HEK293 (cell line): ENCODE data around the gene BID.

Experiments
- CTCF ChIA-PET: fragments of 350-600 bp; formaldehyde crosslinking; extraction: SDS; loops from one replicate; lab custom pipeline; 2021; ENCODE audit warnings: antibody characterized with exemption; lab: Yijun Ruan, JAX
- POLR2A ChIA-PET: fragments of 300-600 bp; formaldehyde crosslinking; extraction: SDS; loops from one replicate; lab custom pipeline; 2020; ENCODE audit warnings: antibody characterized with exemption, inconsistent platforms; lab: Yijun Ruan, JAX
- H3K27ac ChIP-seq: fragments of 200-500 bp; sonication (Bioruptor generic); 2 replicates; pipeline ENCODE4 v1.5.1; 2014; ENCODE audit warnings: low read depth, low read length, control low read depth, inconsistent platforms; ENCODE audit errors: extremely low read depth
- H3K36me3 ChIP-seq, 2 experiments: fragments of 200-500 bp in 1 of 2; sonication (Bioruptor generic) in 1 of 2; 1 replicate in 1 of 2; 2 replicates in 1 of 2; pipeline ENCODE4 v1.5.1; 2014 to 2017; ENCODE audit warnings: inconsistent platforms in 2 of 2, low read length in 2 of 2; ENCODE audit not compliant: control insufficient read depth in 2 of 2, insufficient read depth in 1 of 2
- H3K4me1 ChIP-seq: fragments of 200-500 bp; sonication (Bioruptor generic); 2 replicates; pipeline ENCODE4 v1.5.1; 2014; ENCODE audit warnings: mild to moderate bottlenecking, low read length, inconsistent platforms; ENCODE audit not compliant: control insufficient read depth, insufficient read depth
- H3K4me3 ChIP-seq: 2 replicates; pipeline ENCODE4 v1.5.1; 2011; ENCODE audit warnings: low read depth, mild to moderate bottlenecking, control low read depth, low read length, moderate library complexity
- H3K9me3 ChIP-seq: fragments of 200-500 bp; sonication (Bioruptor generic); 2 replicates; pipeline ENCODE4 v1.5.1; 2014; ENCODE audit warnings: low read depth, low read length, inconsistent platforms; ENCODE audit not compliant: control insufficient read depth, insufficient read depth
- ATF2 ChIP-seq: fragments of 450-650 bp; formaldehyde crosslinking; IDR thresholded peaks from 2 replicates; pipeline ENCODE4 v1.5.1; 2016; ENCODE audit warnings: missing biosample characterization, missing genetic modification characterization, low read depth
- BCL11B ChIP-seq: fragments of 450-650 bp; formaldehyde crosslinking; IDR thresholded peaks from 2 replicates; pipeline ENCODE4 v1.5.1; 2016; ENCODE audit warnings: low read depth, missing biosample characterization, missing genetic modification characterization
- HOXC10 ChIP-seq: sonication (generic); formaldehyde crosslinking; IDR thresholded peaks from 2 replicates; pipeline ENCODE4 v1.8.1; 2023; ENCODE audit warnings: mild to moderate bottlenecking, missing genetic modification reagents
- PBX3 ChIP-seq: sonication (generic); formaldehyde crosslinking; IDR thresholded peaks from 2 replicates; pipeline ENCODE4 v1.8.1; 2022; ENCODE audit warnings: mild to moderate bottlenecking, moderate library complexity, missing genetic modification reagents
- ZBTB11 ChIP-seq: fragments of 450-650 bp; formaldehyde crosslinking; conservative IDR thresholded peaks from 2 replicates; pipeline ENCODE4 v1.5.1; 2016; ENCODE audit warnings: low read depth, missing biosample characterization, missing genetic modification characterization
- ZFP69B ChIP-seq: fragments of 450-650 bp; formaldehyde crosslinking; IDR thresholded peaks from 2 replicates; pipeline ENCODE4 v1.5.1; 2016; ENCODE audit warnings: missing biosample characterization, missing genetic modification characterization
- ZNF121 ChIP-seq: fragments of 450-650 bp; formaldehyde crosslinking; IDR thresholded peaks from 2 replicates; pipeline ENCODE4 v1.5.1; 2016; ENCODE audit warnings: missing biosample characterization, missing genetic modification characterization
- ZNF16 ChIP-seq: fragments of 450-650 bp; formaldehyde crosslinking; IDR thresholded peaks from 2 replicates; pipeline ENCODE4 v1.5.1; 2016; ENCODE audit warnings: low read depth, missing biosample characterization, missing genetic modification characterization
- ZNF24 ChIP-seq: fragments of 450-650 bp; formaldehyde crosslinking; IDR thresholded peaks from 2 replicates; pipeline ENCODE4 v1.5.1; 2016; ENCODE audit warnings: missing biosample characterization, missing genetic modification characterization
- ZNF280D ChIP-seq: fragments of 450-650 bp; formaldehyde crosslinking; IDR thresholded peaks from 2 replicates; pipeline ENCODE4 v1.5.1; 2016; ENCODE audit warnings: missing biosample characterization, missing genetic modification characterization
- ZNF521 ChIP-seq: fragments of 450-650 bp; formaldehyde crosslinking; IDR thresholded peaks from 2 replicates; pipeline ENCODE4 v1.5.1; 2017; ENCODE audit warnings: missing biosample characterization, mild to moderate bottlenecking, missing genetic modification characterization
- ZNF549 ChIP-seq: fragments of 450-650 bp; IDR thresholded peaks from 2 replicates; pipeline ENCODE4 v1.5.1; 2018; ENCODE audit warnings: missing biosample characterization, missing genetic modification characterization, mild to moderate bottlenecking, inconsistent platforms, moderate library complexity
- ZNF571 ChIP-seq: fragments of 450-650 bp; formaldehyde crosslinking; IDR thresholded peaks from 2 replicates; pipeline ENCODE4 v1.5.0; 2017; ENCODE audit warnings: missing biosample characterization, missing genetic modification characterization
- ZNF600 ChIP-seq: fragments of 450-650 bp; formaldehyde crosslinking; IDR thresholded peaks from 2 replicates; pipeline ENCODE4 v1.5.1; 2016; ENCODE audit warnings: missing biosample characterization, missing genetic modification characterization
- ZNF623 ChIP-seq: fragments of 450-650 bp; formaldehyde crosslinking; IDR thresholded peaks from 2 replicates; pipeline ENCODE4 v1.5.1; 2016; ENCODE audit warnings: missing biosample characterization, missing genetic modification characterization
- ZNF785 ChIP-seq: fragments of 450-650 bp; formaldehyde crosslinking; IDR thresholded peaks from 2 replicates; pipeline ENCODE4 v1.5.1; 2016; ENCODE audit warnings: missing biosample characterization, missing genetic modification characterization

BID gene

GRCh38 chr22:17783773-17784480 is 9.7 kb upstream of the BID start:
- no peaks in the 10 kb centered on the region for H3K9me3 ChIP-seq
- H3K27ac ChIP-seq: no peak overlapping the region
- POLR2A ChIA-PET: interaction anchor here (1.1 kb wide), 1 partner anchor 15 kb away, joined by 4 read pairs; no protein-coding TSS in a partner anchor
- H3K4me3 ChIP-seq: no peak overlapping the region
- peaks cover 3% of the 10 kb centered on the region; the same call in 1 of the 2 replicates for H3K4me1 ChIP-seq
- peaks cover 0 to 10% of the 10 kb centered on the region in 2 experiments; a peak in 1 of 3 replicates for H3K36me3 ChIP-seq
- CTCF ChIA-PET: interaction anchor here (0.6 to 4.9 kb wide), 5 partner anchors 41 to 231 kb away, joined by 3 to 63 read pairs (median 3); no protein-coding TSS in a partner anchor
- no peak for TF ChIP-seq ZNF549
- TF ChIP-seq ZNF121: no peak
- TF ChIP-seq ZBTB11 (tag by site-specific recombination): no peak
- no peak for TF ChIP-seq ZFP69B (tag by site-specific recombination)
- no peak for TF ChIP-seq ZNF24 (tag by site-specific recombination)
- no peak for TF ChIP-seq HOXC10 (CRISPR knock-in tag)
- TF ChIP-seq ZNF571: no peak
- no peak for TF ChIP-seq ZNF16 (tag by site-specific recombination)
- no peak for TF ChIP-seq ZNF623 (tag by site-specific recombination)
- no peak for TF ChIP-seq ZNF600 (tag by site-specific recombination)
- no peak for TF ChIP-seq ZNF785
- TF ChIP-seq ATF2 (tag by site-specific recombination): no peak
- TF ChIP-seq ZNF280D (tag by site-specific recombination): no peak
- TF ChIP-seq ZNF521 (tag by site-specific recombination): no peak
- TF ChIP-seq PBX3 (CRISPR knock-in tag): no peak
- no peak for TF ChIP-seq BCL11B (tag by site-specific recombination)
